Hepatocyte (in vitro differentiated cells): Measurements from ENCODE around the gene SIRPB1.

ENCODE experiments used
- EZH2phosphoT487 ChIP-seq: fragments of 200-600 bp; sonication (generic); IDR thresholded peaks from one replicate; pipeline ENCODE4 v1.6.1; 2018; ENCODE audit warnings: antibody characterized with exemption, mild to moderate bottlenecking, low read depth, moderate library complexity; ENCODE audit not compliant: unreplicated experiment, severe bottlenecking
- TF ChIP-seq, protein P1 (sequence below): fragments of 200-600 bp; sonication (generic); IDR thresholded peaks from 2 replicates; pipeline ENCODE4 v1.5.1; 2016; ENCODE audit warnings: antibody characterized with exemption, mild to moderate bottlenecking; ENCODE audit not compliant: poor library complexity

DNA sequence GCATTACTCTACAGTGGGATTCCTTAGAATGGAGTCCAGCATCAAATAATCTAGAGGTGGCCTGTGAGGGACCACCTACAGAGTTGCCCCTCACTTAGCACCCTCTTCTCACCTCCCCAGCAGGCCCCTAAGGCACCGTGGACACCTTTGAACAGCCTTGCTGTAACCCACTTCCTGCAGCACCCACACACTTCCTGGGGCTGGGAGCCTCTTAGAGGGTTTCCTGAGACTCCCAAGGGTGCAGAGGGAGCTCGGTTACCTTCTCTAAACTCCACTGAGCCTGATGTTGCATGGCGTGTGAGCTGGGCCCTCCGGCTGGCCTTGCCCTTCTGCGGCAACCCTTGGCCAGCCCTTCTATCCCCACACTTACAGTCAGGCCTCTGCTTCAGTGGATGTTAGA, 45.1 kb upstream of the SIRPB1 start:
- TF ChIP-seq, protein P1, sequence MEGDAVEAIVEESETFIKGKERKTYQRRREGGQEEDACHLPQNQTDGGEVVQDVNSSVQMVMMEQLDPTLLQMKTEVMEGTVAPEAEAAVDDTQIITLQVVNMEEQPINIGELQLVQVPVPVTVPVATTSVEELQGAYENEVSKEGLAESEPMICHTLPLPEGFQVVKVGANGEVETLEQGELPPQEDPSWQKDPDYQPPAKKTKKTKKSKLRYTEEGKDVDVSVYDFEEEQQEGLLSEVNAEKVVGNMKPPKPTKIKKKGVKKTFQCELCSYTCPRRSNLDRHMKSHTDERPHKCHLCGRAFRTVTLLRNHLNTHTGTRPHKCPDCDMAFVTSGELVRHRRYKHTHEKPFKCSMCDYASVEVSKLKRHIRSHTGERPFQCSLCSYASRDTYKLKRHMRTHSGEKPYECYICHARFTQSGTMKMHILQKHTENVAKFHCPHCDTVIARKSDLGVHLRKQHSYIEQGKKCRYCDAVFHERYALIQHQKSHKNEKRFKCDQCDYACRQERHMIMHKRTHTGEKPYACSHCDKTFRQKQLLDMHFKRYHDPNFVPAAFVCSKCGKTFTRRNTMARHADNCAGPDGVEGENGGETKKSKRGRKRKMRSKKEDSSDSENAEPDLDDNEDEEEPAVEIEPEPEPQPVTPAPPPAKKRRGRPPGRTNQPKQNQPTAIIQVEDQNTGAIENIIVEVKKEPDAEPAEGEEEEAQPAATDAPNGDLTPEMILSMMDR: no peak
- TF ChIP-seq EZH2phosphoT487: no peak
